T-helper 1 cell treated with Interleukin-12 subunit alpha and Interleukin-12 subunit beta and Interleukin-4 antibody, amounts not matched to agents 30 ng/mL and 1 ng/mL, for 36 hours (primary cell): Measurements from ENCODE around the gene NIPA2. TPM values are rescaled to one million over a fixed set of nuclear protein-coding genes. Genes with fewer than 3 reads are reported as not detected.

Source experiments
- intact Hi-C: fragments of 100-400 bp; cut with micrococcal nuclease; formaldehyde crosslinking; loops from one replicate; pipeline ENCODE4 v1.15.1; 2024
- total RNA-seq: library from RNA; stranded (reverse); gene quantifications from 2 replicates; pipeline ENCODE4 v1.2.3, GENCODE V29; 2022

NIPA2 gene
- total RNA-seq, 1 donor from 2014 or later: 50.4 TPM

DNA sequence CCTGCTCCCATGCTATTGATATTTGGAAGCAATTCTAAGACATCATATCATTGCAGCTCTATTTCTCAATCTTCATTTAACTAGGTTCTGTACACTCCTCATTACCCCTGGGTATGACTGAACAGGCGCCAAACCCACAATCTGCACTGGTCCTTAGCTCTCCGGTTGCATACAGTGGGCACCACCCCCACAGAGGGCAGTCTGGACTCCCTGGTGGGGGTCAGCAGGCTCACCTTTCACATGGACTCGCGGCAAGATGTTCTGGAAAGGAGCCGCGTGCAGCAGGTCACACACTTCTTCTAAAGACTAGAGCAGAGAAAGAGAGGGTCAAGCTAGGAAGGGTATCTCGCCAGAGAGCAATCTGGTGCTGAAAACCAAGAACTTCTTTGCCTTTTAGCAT, 36.5 kb downstream of the NIPA2 start:
- intact Hi-C loops: no loop called here

DNA sequence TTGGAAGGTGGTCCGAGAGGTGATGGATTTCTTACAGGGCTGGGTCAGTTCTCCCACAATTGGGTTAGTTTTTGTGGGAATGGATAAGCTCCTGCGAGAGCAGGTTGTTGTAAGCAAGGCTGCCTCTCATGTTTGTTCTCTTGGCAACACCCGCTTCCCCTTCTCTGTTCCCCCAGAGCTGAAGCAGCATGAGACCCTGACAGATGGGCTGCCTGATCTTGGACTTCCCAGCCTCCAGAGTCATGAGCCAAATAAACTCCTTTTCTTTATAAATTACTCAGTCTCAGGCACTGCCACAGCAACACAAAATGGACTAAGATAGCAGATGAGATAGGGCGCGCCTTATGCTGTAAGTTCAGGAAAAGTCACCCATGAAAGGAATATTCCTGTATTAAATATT, 38.7 kb downstream of the NIPA2 start:
- intact Hi-C loops: no loop called here

DNA sequence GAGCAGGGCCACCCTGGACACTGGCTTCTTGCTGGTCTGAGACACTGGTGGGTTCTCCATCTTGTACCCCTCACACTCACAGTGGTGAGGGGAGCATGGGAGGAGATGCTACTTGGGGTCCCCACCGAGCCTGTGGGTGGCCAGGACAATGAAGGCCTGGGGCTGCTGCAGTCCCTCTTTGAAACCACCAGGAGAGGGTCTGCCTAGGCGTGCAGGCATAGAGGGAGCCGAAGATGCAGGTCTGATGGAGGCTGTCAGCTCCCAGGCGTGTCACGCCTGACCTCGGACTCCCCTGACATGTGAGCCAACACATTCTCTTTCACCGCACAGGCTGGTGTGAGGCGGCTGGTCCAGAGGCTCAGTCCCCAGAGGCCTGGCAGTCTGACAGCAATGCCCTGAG, 39.1 kb downstream of the NIPA2 start:
- intact Hi-C loops: no loop called here

DNA sequence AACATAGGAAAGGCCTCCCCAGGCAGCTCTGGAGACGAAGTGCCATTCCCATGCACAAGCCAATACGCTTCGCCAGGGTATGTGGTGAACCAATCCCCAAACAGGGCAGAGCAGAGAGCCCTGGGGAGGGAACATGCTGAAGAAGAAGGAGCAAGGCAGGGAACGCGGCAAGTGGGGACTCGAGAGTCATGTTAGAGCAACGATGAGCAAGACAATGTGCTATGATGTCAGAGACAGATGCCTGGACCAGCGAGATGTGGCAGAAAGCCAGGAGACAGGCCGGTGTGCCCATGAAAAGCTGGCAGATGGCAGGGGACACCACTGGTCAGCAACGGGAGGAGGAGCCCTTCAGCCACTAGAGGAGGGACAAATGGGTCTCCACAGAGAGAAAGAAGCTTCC, 39.6 kb downstream of the NIPA2 start:
- intact Hi-C loops: no loop called here

DNA sequence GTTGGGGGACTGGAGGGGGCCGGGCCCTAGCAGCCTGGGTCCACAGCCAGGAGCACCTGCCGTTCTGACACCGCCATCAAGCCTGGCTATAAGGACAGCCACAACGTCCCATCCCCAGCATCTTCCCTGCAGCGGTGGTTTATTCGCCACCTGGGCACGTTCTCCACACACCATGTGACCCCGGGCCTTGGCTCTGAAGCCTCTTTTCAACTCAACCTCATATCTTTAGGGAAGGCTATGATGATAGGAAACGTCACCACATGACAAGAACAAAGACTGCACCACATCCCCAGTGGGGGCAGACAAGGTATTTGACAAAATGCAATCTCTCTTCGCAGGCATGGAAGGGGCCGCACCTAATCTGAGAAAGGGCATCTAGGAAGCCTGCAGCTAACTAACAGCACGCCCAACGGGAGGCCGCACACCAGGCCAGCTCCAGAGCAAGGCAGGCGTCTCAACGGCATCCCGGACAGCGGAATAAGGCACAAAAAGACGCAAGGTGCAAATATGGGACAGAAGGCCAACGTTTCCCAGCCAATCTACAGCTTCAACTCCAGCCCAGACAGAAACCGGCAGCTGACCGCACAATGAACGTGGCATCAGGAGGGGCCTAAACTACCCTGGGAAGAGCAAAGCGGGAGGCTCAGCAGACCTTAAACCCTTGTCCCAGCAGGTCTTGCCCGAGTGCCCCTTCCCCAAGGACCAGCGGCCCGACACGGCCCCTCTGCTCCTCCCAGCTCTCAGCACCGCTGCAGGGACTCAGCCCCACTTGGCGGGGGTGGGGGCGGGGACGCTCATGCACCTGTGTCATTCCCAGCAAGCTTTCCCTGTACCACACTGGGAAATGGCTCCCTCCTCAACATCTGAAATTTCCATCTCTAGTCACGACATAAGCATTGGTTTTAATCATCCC, 41.9 kb downstream of the NIPA2 start:
- intact Hi-C loops: no loop called here

DNA sequence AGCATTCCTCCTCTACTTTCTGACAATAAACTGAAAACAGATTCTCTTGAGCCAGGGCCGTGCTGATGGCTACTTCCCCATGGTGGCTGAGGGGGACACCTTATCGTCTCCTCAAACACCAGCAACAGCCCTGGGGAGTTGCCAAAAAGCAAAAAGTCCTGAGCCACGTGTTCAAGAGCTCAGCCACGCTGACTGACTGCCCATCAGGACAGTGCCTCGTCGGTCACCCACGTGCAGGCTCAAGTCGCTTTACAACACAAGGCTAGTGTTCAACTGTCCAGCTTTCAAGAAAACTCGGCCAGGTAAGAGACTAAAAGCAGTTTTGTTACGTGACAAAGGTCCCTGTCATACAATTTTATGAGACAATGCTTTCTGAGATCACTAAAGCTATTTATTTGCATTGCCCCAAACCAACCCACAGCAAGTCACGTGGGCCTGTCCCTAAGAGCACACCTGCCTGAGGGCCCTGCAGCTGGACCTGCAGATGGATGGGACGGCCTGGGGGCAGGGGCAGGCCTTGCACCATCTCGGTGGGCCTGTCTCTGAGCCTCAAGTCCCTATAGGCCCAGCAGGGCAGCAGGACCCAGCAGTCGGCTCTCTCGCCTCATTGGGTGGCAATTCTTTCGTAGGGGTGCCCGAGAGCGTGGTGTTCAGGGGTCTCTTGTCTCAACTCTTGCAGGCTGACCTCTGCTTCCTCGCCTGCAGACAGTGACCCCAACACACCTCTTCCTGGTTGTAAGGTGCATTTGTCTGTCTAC, 42.7 kb downstream of the NIPA2 start:
- intact Hi-C loops: no loop called here

DNA sequence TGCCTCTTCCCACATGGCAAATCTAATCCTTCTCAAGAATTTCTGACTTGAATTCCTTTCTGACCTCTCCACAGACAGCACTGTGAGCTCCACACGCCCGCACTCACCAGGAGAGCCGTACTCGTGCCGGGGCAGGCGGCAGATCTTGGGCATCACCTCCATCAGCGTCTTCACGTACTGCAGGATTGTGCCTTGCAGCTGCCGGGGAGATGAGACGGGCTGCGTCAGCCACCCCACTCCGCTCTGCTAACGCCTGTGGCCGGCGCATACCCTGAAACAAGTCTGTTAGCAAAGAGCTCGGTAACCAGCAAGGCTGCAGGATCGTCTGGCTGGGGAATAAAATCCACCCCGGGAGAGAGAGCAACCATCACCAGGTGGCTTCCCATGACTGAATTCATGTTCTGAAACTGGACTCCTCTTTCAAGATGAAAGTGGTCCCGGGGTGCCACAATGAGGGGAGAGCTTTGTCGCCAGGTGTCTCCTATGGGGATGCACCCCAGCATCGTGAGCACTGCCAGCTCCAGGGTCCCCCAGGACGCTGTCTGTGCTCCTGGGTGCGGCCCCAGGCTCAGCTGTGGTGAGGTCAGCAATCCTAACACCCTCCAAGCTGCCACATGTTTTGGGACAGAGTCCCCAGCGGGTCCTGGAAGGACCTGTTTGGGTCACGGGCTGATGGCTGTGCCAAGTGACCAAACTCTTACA, 43.4 kb downstream of the NIPA2 start:
- intact Hi-C loops: no loop called here

DNA sequence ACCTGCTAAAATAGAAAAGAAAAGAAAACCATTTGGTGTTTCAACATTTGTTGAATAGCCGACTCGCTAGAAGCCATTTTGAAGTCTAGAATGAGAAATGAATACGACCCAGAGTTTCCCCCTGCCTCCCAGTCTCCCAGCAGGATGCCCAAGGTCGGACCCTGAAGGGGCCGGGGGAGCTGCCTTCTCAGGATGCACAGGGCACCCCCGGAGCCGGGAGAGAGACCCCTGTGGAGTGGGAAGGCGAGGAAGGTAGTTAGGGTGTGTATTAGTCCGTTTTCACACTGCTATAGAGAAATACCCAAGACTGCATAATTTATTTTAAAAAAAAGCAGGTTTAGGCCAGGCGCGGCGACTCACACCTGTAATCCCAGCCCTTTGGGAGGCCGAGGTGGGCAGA, 44.7 kb downstream of the NIPA2 start:
- intact Hi-C loops: no loop called here

DNA sequence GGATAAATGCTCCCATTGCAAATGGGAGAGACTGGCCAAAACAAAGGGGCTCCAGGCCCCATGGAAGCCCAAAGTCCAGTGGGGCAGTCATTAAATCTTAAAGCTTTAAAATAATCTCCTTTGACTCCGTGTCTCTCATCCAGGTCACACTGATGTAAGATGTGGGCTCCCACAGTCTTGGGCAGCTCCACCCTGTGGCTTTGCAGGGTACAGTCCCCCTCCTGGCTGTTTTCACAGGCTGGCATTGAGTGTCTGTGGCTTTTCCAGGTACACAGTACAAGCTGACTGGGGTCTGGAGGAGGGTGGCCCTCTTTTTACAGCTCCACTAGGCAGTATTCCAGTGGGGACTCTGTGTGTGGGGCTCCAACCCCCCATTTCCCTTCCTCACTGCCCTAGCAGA, 45.9 kb downstream of the NIPA2 start:
- intact Hi-C loops: no loop called here

DNA sequence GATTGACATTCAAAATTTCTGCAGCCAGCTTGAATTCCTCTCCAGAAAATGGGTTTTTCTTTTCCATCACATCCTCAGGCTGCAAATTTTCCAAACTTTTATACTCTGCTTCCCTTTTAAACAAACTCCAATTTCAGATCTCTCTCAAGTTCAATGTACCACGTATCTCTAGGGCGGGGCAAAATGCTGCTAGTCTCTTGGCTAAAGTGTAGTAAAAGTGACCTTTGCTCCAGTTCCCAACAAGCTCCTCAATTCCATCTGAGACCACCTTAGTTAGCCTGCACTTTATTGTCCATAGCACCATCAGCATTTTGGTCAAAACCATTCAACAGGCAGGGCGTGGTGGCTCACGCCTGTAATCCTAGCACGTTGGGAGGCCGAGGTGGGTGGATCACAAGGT, 46.7 kb downstream of the NIPA2 start:
- intact Hi-C loops: no loop called here

DNA sequence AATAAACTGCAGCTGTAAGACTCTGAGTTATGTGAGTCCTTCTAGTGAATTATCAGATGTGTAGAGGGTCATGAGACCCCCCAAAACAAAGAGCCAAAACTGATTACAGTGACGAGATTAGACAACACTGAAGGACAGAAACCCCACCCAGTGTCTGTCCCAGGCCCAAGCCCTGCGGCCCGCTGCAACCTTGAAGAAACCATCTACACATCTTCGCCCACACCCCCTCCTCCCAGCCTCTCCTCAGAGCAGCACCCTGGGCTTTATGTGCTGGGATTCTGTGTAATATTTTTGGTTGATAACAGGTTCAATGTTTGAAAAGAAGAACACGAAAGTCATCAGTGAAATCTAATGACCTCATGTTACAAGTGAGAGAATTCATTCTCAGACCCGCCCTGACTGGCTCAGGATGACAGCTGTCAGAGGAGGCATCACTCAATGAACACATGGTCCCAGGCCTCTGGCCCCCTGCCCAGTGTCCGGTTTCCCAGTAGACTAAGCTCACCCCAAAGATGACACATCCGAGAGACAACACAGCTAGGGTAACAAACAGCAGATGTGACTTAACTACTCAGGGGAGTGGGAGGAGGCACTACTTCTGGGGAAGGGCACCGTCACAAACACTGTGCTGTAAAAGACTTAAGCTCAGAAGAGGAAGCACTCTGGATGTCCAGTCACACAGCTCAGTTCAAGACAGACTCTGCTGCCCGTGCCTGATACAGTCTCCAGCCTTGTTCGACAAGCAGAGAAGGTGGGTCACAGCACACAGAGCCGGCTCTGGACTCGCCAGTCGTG, 48.9 kb downstream of the NIPA2 start:
- intact Hi-C loops: no loop called here

DNA sequence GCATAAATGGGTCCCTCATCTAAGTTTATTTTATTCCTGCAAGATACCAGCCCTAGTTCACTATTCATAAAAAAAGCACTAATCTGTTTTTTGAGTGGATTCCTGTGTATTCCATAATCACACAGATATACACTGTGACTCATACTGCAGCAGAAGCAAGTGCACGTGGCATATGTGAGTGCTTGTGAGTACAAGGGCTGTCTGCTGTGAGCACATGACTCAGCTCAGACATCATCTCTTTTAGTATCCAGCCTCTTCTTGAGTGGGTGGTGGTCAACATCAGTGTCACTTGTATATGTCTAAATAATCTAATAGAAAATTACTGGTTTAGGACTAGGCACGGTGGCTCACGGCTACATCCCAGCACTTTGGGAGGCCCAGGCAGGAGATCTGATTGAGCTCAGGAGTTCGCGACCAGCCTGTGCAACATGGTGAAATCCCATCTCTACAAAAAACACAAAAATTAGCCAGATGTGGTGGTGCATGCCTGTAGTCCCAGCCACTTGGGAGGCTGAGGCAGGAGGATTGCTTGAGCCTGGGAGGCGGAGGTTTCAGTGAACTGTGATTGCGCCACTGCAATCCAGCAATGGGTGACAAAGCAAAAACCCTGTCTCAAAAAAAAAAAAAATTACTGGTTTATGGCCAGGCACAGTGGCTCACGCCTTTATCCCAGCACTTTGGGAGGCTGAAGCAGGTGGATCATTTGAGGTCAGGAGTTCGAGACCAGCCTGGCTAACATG, 49.8 kb downstream of the NIPA2 start:
- intact Hi-C loops: no loop called here

DNA sequence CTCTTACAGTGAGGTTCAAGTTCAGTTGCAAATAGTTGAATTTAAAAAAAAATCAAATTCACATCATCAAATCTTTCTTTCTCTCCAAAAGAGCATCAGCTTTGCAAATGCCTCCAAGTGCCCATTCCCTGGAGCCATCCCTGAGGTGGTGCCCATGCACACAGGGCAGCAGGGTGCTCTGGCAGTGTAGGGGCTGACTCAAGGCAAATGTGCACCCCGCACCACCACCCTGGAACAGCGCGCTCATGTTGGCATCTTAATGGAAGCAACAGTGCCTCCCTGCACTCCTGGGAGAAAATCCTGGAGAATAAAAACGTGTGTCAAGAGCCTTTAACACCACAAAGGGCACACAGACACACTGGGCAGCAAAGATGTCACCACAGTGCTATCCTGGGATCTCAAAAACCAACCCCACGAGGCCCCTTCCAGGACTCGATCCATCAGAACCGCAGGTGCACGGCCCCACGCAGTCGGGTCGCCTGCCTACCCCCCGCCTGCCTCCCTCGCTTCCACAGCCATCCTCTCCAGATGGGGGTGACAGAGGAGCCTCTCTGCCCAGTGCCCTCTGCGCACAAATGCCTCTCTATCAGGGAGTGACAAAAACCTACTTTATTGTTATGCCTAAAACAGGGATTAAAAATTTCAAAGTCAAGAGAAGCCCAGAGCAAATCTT, 50.8 kb downstream of the NIPA2 start:
- intact Hi-C loops: no loop called here

DNA sequence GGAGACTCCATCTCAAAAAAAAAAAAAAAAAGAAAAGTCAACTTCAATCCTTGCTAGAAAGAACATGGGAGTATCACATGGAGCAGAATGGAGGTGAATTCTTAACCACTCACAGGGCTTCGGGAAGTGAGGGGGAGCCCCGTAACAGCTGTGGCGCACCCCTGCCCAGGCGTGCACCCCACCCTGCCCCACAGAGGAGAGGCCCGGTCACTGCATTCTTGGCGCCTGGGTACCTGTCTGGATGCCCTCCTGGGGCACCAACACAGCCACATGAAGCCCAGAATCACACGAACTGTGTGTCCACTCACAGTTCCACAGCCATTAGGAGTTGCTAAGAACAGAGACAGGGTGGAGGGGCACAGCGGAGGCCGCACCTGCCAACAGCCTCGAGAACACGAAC, 51.8 kb downstream of the NIPA2 start:
- intact Hi-C loops: no loop called here

DNA sequence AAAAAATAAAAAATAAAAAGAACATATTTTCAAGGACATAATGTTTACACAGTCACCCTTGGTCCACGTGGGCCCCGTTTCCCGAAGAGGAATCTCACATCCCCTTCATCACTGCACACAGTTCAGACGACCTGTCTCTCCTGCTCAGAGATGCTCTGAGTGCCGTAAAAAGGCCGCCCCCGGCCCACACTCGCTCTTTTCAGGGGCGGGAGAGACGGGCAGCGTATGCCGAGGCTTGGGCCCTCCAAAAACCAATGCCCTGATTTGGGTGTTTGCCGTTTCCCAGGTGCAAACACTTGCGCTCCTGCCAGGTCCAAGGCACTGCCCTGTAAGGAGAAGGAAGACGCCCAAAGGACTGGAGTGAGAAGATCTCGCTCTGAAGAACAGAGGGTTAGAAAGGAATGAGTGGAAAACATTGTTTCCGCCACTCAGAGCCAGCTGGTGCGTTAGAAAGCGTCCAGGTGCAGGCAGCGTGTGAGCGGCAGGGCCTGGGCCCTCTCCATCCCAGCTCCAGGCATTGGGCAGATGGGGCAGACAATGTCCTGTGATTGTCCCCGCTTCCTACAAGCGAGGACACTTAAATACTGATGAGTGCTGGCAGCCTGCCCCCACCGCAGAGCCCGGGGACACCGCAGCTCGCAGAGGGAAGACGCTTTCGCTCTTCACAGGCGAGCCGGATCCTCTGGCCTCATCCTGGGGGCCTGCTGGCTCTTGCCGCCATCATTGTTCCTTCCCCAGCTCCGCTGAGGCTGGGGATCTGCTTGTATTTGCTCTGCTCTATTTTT, 53.2 kb downstream of the NIPA2 start:
- intact Hi-C loops: no loop called here

DNA sequence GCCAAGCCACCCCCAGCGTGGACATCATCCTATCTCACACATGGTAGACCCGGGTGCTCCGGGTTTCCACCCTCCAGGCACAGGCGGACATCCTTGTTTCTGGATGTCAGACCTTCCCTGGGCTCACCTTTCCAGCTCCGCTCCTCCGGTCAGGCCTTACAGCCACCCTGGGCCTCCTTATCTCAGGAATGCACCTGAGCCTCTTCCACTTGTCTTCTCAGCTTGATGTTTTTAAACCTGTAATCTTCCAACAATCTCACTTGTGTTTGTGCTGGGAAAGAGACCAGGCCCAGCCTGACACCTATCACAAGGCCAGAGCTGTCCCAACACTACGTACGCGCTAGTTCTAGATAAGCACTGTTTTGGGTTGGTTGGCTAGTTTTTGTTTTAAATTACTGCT, 53.9 kb downstream of the NIPA2 start:
- intact Hi-C loops: no loop called here

DNA sequence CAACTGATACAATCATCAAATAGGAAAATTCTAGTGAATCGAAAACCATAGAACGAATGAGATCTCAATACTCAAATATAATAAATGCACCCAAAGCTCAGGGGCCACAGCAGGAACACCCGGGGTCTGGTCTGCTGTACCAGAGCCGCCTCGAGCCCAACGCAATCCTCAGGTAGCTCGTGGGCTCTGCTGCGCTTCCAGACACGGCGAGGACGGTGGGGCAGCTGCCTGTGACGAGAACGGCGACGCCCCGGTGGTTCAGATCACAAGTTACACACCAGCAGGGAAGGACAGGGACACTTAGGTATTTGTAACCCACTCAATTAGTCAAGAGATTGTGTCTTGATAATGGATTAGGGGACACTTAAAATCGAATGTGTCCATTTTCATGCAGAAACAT, 54.6 kb downstream of the NIPA2 start:
- intact Hi-C loops: no loop called here

DNA sequence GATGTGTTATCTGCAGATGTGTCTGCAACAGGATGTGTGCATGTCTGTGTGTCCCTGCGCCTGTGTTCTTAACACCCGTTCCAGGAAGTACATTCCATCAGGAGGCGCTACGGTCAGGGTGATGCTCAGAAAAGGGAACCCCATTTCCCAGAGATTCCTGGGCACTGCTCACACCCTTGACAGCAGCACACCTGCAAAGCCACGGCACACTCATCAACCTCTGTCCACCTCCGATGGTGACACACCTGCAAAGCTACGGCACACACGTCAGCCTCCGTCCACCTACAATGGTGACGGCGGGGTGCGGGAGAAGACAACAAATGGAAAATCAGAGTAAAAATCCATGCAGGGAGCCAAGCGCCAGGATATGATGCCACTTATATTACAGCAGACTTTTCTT, 55.4 kb downstream of the NIPA2 start:
- intact Hi-C loops: no loop called here

DNA sequence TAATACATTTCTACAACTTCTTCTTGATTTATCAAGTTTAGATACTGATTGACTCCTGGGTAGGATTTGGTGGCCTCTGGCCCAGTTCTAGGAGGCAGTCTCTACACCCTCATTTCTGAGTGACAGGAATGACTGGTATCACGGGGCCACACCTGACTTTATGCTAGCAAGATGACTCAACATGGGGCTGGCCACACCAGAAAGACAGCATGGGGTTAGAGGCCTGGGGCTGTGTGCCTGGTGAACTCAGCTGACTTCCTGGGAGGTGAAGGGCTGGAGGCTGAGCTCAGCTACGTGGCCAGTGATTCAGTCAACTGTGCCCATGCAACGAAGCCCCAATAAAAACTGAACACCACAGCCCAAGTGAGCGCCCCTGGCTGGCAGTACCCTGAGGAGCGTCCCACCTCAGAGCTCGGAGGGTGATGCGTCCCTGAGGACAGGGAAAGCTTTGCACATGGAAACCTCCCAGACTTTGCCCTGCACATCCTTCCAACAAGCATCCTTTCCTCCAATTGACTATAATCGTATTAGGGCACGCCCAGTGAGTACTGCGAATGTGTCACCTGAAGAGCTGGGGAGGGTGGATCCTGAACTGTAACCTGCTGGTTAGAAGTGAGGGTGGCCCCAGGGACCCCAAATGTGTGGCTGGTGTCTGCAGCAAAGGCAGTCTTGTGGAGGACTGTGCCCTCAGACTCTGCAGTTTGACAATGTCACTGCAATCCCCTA, 57.2 kb downstream of the NIPA2 start:
- intact Hi-C loops: no loop called here
